Lower lobe of right lung (tissue), 2 donors: ENCODE data around the gene XRCC4. TPM values are rescaled to one million over a fixed set of nuclear protein-coding genes. Genes with fewer than 3 reads are reported as not detected.
"Not testable (repeated sequence)": the region's sequence is repeated elsewhere in the genome, so short reads cannot be mapped to it uniquely, and the experiment has no call there.

Experiments
- ATAC-seq, 2 donors: fragments of 200-7000 bp; cut with Tn5 transposase; one replicate each; pipeline ENCODE4 v1.9.1; 2020 to 2022; ENCODE audit warnings: mild to moderate bottlenecking in 2 of 2, moderate library complexity in 2 of 2
- DNase-seq: peaks from one replicate; pipeline ENCODE4 v3.0.0-alpha.2; 2020
- H3K27ac ChIP-seq: fragments of 200-600 bp; one replicate; pipeline ENCODE4 v1.8.0; 2022
- H3K27me3 ChIP-seq: fragments of 200-600 bp; one replicate; pipeline ENCODE4 v1.8.0; 2022; ENCODE audit warnings: low read depth
- H3K36me3 ChIP-seq: fragments of 200-600 bp; one replicate; pipeline ENCODE4 v1.8.0; 2022; ENCODE audit warnings: mild to moderate bottlenecking
- H3K4me1 ChIP-seq: fragments of 200-600 bp; one replicate; pipeline ENCODE4 v1.8.0; 2022
- H3K4me3 ChIP-seq: fragments of 200-600 bp; one replicate; pipeline ENCODE4 v1.8.0; 2022; ENCODE audit warnings: mild to moderate bottlenecking
- H3K9me3 ChIP-seq: fragments of 200-600 bp; one replicate; pipeline ENCODE4 v1.8.0; 2022
- intact Hi-C: fragments of 100-400 bp; cut with DNase I; formaldehyde crosslinking; loops from one replicate; pipeline ENCODE4 v1.11.0; 2022
- total RNA-seq: library from RNA; stranded (reverse); fragmentation: NEBNext Ultra II Directional; extraction: Animal tissue kit (Norgen Biotek cat#: 25700); gene quantifications from one replicate; pipeline ENCODE4 v1.2.1, GENCODE V29; 2021
- TF ChIP-seq, protein P1 (sequence below): fragments of 200-600 bp; IDR thresholded peaks from one replicate; pipeline ENCODE4 v1.8.0; 2022; ENCODE audit warnings: antibody characterized with exemption, mild to moderate bottlenecking
- donor health status: DM: no; HTN: yes; CAD: no; lungs with severe emphysema.

XRCC4 gene
- total RNA-seq, 1 donor from 2014 or later, result 9.2 TPM

DNA sequence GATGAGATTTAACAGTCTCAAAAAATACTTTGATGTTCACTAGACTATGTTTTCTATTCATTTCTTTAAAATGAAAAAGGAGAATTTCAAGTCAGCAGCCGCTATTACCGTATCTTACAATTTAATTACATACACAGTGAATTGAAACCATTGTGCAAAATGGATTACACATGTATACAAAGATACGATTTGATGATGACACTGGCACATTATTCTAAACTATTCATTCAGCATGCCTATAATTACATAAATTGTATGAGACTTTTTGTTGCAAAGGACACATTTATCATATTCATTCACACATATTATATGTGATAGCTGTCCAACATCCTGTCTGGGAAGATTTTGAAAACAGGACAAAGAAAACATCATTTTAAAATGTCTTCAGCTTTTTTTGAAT lies 275.9 kb downstream of the XRCC4 start:
- no peaks in the 10 kb centered on the region for H3K4me1 ChIP-seq
- no peak for ATAC-seq
- H3K27me3 ChIP-seq, result no peaks in the 10 kb centered on the region
- H3K36me3 ChIP-seq, result no peaks in the 10 kb centered on the region
- TF ChIP-seq, protein P1, sequence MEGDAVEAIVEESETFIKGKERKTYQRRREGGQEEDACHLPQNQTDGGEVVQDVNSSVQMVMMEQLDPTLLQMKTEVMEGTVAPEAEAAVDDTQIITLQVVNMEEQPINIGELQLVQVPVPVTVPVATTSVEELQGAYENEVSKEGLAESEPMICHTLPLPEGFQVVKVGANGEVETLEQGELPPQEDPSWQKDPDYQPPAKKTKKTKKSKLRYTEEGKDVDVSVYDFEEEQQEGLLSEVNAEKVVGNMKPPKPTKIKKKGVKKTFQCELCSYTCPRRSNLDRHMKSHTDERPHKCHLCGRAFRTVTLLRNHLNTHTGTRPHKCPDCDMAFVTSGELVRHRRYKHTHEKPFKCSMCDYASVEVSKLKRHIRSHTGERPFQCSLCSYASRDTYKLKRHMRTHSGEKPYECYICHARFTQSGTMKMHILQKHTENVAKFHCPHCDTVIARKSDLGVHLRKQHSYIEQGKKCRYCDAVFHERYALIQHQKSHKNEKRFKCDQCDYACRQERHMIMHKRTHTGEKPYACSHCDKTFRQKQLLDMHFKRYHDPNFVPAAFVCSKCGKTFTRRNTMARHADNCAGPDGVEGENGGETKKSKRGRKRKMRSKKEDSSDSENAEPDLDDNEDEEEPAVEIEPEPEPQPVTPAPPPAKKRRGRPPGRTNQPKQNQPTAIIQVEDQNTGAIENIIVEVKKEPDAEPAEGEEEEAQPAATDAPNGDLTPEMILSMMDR, result no peak
- DNase-seq, result no peak
- H3K4me3 ChIP-seq, result no peak overlapping the region
- intact Hi-C loops, result no loop called here
- no peak overlapping the region for H3K27ac ChIP-seq
- H3K9me3 ChIP-seq, result peaks cover 10% of the 10 kb centered on the region

DNA sequence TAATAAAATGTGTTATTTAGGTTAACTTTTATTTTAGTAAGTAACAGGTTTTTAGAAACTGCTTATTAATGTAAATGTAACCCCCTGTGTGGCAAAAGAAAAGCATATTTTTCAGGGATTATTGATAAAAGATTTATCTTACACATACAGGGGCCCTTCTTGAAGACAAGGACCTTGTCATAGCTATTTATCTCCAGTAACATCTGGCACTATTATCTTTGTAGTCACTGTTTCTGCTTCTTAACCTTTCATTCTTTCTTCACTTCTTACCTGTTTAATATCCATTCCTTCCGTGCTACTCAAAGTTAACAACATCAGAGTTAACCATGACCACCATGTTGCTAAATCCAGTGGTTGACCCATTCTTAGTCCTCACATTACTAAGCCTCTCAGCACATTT lies 276.4 kb downstream of the XRCC4 start:
- no peak overlapping the region for H3K27ac ChIP-seq
- intact Hi-C loops, result no loop called here

DNA sequence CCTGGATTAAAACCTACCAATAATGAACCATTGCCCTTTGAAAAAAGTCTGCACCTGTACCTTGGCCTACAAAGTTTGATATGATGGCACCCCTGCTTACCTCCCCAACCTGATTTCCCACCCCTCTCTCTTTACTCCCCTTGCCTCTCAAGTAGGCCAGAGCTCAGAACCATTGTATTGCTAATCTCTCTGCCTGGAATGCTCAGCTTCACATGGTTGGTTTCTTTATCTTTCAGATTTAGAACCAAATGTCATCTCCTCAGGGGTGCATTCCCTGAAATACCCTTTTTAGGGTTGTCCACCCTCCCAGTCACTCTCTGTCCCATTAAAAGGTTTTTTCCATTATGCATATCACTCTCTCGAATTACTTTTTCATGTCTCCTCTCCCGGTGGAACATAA lies 277.6 kb downstream of the XRCC4 start:
- peaks cover 2% of the 10 kb centered on the region for H3K9me3 ChIP-seq
- DNase-seq (no peak), ATAC-seq (no peak)
- H3K27ac ChIP-seq, result no peak overlapping the region
- H3K4me1 ChIP-seq, result no peaks in the 10 kb centered on the region
- H3K4me3 ChIP-seq, result no peak overlapping the region
- H3K36me3 ChIP-seq, result no peaks in the 10 kb centered on the region
- TF ChIP-seq, protein P1, result no peak
- intact Hi-C loops, result no loop called here
- no peaks in the 10 kb centered on the region for H3K27me3 ChIP-seq

More for the DNA sequence above, 276.4 kb downstream of the XRCC4 start:
- no peak for DNase-seq
- Histone ChIP-seq H3K4me1 (no peaks in the 10 kb centered on the region), H3K36me3 (no peaks in the 10 kb centered on the region), H3K4me3 (no peak overlapping the region), H3K27me3 (no peaks in the 10 kb centered on the region), H3K9me3 (peaks cover 4% of the 10 kb centered on the region)
- no peak for ATAC-seq
- TF ChIP-seq, protein P1, result no peak

DNA sequence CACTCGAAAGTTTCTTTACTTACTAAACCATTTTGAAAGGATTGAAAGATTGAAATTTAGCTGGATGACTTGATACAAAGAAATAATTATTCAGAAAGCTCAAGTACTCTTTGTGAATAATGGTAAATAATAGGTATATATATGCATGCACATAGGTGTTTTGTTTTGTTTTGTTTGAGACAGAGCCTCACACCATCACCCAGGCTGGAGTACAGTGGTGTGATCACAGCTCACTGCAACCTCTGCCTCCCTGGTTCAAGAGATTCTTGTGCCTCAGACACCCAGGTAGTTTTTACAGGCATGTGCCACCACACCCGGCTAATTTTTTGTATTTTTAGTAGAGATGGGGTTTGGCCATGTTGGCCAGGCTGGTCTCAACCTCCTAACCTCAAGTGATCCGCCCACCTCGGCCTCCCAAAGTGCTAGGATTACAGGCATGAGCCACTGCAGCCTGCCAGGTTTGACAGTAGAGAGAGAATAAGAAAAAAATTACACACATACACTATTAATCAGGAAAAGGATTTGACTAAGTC lies 278.2 kb downstream of the XRCC4 start:
- H3K4me3 ChIP-seq, ATAC-seq, H3K4me1 ChIP-seq, H3K9me3 ChIP-seq, H3K36me3 ChIP-seq, intact Hi-C loops, H3K27me3 ChIP-seq, H3K27ac ChIP-seq, DNase-seq: not testable (repeated sequence)

DNA sequence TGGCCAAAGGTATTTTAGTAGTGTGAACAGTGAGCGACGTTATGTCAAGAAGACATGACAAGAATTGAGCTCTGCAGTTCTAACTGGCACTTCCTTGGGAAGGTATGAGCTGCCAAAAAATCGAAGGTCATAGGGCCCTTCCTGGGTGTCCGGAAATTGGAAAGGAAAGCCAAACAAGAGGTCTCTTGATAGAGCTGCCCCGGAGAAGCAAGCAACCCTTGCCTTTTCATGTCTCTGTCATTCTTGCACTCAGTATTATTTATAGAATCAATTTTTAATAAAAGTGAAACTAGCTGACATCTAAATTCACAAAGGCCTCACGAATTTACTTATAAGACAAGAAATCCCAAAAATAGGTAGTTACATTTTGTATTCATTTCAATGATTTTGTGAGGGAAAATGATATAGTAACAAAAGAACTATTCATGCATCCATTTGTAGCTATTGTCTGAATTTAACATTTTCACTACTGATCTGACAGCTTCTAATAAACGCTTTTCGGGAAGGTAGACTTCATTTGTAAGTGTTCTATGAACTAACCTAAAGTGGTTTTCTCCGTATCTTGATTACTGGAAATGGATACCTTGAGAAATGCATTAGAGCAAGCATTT lies 280.4 kb downstream of the XRCC4 start:
- no peaks in the 10 kb centered on the region for H3K4me1 ChIP-seq
- no peaks in the 10 kb centered on the region for H3K36me3 ChIP-seq
- H3K27me3 ChIP-seq, result no peaks in the 10 kb centered on the region
- DNase-seq, result no peak
- no peak for ATAC-seq
- no peak overlapping the region for H3K27ac ChIP-seq
- intact Hi-C loops, result no loop called here
- H3K9me3 ChIP-seq, result peaks cover 5% of the 10 kb centered on the region
- TF ChIP-seq, protein P1, result no peak
- H3K4me3 ChIP-seq, result no peak overlapping the region

DNA sequence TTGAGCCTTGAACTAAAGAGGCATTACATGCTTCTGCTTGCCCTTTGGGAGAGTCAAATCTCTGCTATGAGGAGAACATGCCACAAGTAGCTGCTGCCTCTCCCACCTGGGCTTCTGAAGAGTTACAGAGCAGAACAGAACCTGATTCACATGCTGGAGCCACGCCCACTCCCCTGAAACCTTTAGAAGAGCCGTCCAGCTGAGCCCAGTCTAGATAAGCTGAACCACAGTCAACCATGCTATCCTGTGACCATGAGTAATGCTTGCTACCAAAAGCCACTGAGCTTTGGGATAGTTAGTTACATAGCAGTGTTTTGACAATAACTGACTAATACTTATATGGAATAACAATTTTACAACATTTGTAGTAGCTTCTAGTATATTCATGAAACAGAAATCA lies 283.2 kb downstream of the XRCC4 start:
- Histone ChIP-seq H3K36me3 (no peaks in the 10 kb centered on the region), H3K4me1 (no peaks in the 10 kb centered on the region), H3K9me3 (peaks cover 5% of the 10 kb centered on the region), H3K27me3 (no peaks in the 10 kb centered on the region), H3K4me3 (no peak overlapping the region), H3K27ac (no peak overlapping the region)
- intact Hi-C loops, result no loop called here
- ATAC-seq (no peak), DNase-seq (no peak)
- TF ChIP-seq, protein P1, result no peak
